Fibroblast of lung (primary cell): ENCODE data around the gene ASIC4. TPM values are rescaled to one million over a fixed set of nuclear protein-coding genes. Genes with fewer than 3 reads are reported as not detected.

Source experiments
- DNase-seq, 2 donors: peaks; one replicate each; pipeline versions ENCODE4 v3.0.0 to v3.0.0-alpha.2; 2010; ENCODE audit warnings: low read depth in 2 of 2
- H2AFZ ChIP-seq: 2 replicates; pipeline ENCODE4 v1.5.1; 2012; ENCODE audit warnings: low read length, control low read depth, inconsistent platforms
- H3K27ac ChIP-seq: 2 replicates; pipeline ENCODE4 v1.5.1; 2011; ENCODE audit warnings: low read length, control low read depth; ENCODE audit not compliant: insufficient read depth
- H3K27me3 ChIP-seq: 2 replicates; pipeline ENCODE4 v1.5.1; 2011; ENCODE audit warnings: mild to moderate bottlenecking, low read length; ENCODE audit not compliant: control insufficient read depth, insufficient read depth
- H3K36me3 ChIP-seq: 2 replicates; pipeline ENCODE4 v1.5.1; 2011; ENCODE audit warnings: low read length; ENCODE audit not compliant: control insufficient read depth, insufficient read depth
- H3K4me1 ChIP-seq: 2 replicates; pipeline ENCODE4 v1.5.1; 2011; ENCODE audit warnings: low read length; ENCODE audit not compliant: control insufficient read depth, insufficient read depth; ENCODE audit errors: extremely low read depth
- H3K4me2 ChIP-seq: 2 replicates; pipeline ENCODE4 v1.5.1; 2011; ENCODE audit warnings: low read length, control low read depth; ENCODE audit not compliant: insufficient read depth; ENCODE audit errors: extremely low read depth
- H3K4me3 ChIP-seq, 4 experiments: fragments of 200-600 bp in 1 of 4; sonication (generic) in 1 of 4; replicated peaks in 1 of 4; 2 replicates each; pipeline ENCODE4 v1.5.1; 2011 to 2016; ENCODE audit warnings: low read length in 4 of 4, low read depth in 3 of 4, mild to moderate bottlenecking in 3 of 4, control low read depth in 2 of 4, inconsistent platforms in 1 of 4, mixed read lengths in 1 of 4; ENCODE audit not compliant: insufficient read depth in 1 of 4; ENCODE audit errors: control extremely low read depth in 1 of 4
- H3K79me2 ChIP-seq: 2 replicates; pipeline ENCODE4 v1.5.1; 2012; ENCODE audit warnings: mild to moderate bottlenecking, low read length, inconsistent platforms; ENCODE audit not compliant: control insufficient read depth, insufficient read depth
- H3K9ac ChIP-seq: 2 replicates; pipeline ENCODE4 v1.5.1; 2011; ENCODE audit warnings: mild to moderate bottlenecking, low read length, control low read depth; ENCODE audit not compliant: insufficient read depth
- H3K9me3 ChIP-seq: 2 replicates; pipeline ENCODE4 v1.5.1; 2012; ENCODE audit warnings: low read depth, low read length; ENCODE audit not compliant: control insufficient read depth, insufficient read depth
- H4K20me1 ChIP-seq: 2 replicates; pipeline ENCODE4 v1.5.1; 2011; ENCODE audit warnings: low read length; ENCODE audit not compliant: control insufficient read depth, insufficient read depth; ENCODE audit errors: extremely low read depth
- CTCF ChIP-seq, 2 donors: IDR thresholded peaks in 1 of 2; conservative IDR thresholded peaks in 1 of 2; 1 replicate in 1 of 2; 2 replicates in 1 of 2; pipeline ENCODE4 v1.5.1; 2011 to 2012; ENCODE audit warnings: low read length in 2 of 2, control low read depth in 1 of 2, inconsistent platforms in 1 of 2, low read depth in 1 of 2, mild to moderate bottlenecking in 1 of 2
- EZH2 ChIP-seq: IDR thresholded peaks from 2 replicates; pipeline ENCODE4 v1.5.1; 2012; ENCODE audit warnings: low read length, control low read depth, mild to moderate bottlenecking; ENCODE audit errors: missing control alignments
- polyA plus RNA-seq, 2 donors: library from polyadenylated mRNA; depleted of rRNA in 1 of 2; stranded (reverse) in 1 of 2; unstranded in 1 of 2; fragments of >200 nt; gene quantifications; 2 replicates each; pipeline ENCODE4 v1.2.1, GENCODE V29; 2011 to 2012; ENCODE audit warnings: missing spikeins in 1 of 2
- total RNA-seq: library from RNA; depleted of rRNA; stranded (reverse); fragments of >200 nt; gene quantifications from 2 replicates; pipeline ENCODE4 v1.2.1, GENCODE V29; 2014

ASIC4 gene
- total and polyA plus RNA-seq, 2 donors (not counting 1 experiment from before 2014, with no cell fraction given) = 0.33 TPM; not detected in 1

- Histone ChIP-seq H3K4me1 (peaks cover 3% of the 10 kb centered on the region), H3K9me3 (no peaks in the 10 kb centered on the region), H3K9ac (no peak overlapping the region), H3K4me2 (no peak overlapping the region), H3K36me3 (no peaks in the 10 kb centered on the region), H3K27ac (no peak overlapping the region), H3K4me3 (peak overlapping the region in 1 of 4 experiments; percentile 62), H3K79me2 (no peaks in the 10 kb centered on the region), H3K27me3 (peaks cover 6% of the 10 kb centered on the region), H2AFZ (no peak overlapping the region), H4K20me1 (no peaks in the 10 kb centered on the region)
- no peak for DNase-seq
- TF ChIP-seq EZH2 = no peak
- no peak for TF ChIP-seq CTCF (conservative IDR thresholded peaks at IDR 0.05 in 1 of 2, IDR thresholded peaks at IDR 0.05 in 1 of 2; ENCODE audit: low read depth in 1 of 2, low read length in 2 of 2)
These were observed 38.8 kb downstream of the ASIC4 start for GRCh38 chr2:219553168-219553417.

GRCh38 chr2:219553463-219553963 is 39.2 kb downstream of the ASIC4 start:
- no peak for TF ChIP-seq CTCF (conservative IDR thresholded peaks at IDR 0.05 in 1 of 2, IDR thresholded peaks at IDR 0.05 in 1 of 2; ENCODE audit: low read depth in 1 of 2, low read length in 2 of 2)
- H3K9ac ChIP-seq = no peak overlapping the region
- no peak overlapping the region for H3K4me3 ChIP-seq
- no peaks in the 10 kb centered on the region for H3K9me3 ChIP-seq
- peaks cover 6% of the 10 kb centered on the region for H3K27me3 ChIP-seq
- H3K79me2 ChIP-seq = no peaks in the 10 kb centered on the region
- DNase-seq = no peak
- no peaks in the 10 kb centered on the region for H4K20me1 ChIP-seq
- H3K4me2 ChIP-seq = no peak overlapping the region
- H3K27ac ChIP-seq = no peak overlapping the region
- H3K4me1 ChIP-seq = peaks cover 3% of the 10 kb centered on the region
- H3K36me3 ChIP-seq = no peaks in the 10 kb centered on the region
- H2AFZ ChIP-seq = no peak overlapping the region

DNA sequence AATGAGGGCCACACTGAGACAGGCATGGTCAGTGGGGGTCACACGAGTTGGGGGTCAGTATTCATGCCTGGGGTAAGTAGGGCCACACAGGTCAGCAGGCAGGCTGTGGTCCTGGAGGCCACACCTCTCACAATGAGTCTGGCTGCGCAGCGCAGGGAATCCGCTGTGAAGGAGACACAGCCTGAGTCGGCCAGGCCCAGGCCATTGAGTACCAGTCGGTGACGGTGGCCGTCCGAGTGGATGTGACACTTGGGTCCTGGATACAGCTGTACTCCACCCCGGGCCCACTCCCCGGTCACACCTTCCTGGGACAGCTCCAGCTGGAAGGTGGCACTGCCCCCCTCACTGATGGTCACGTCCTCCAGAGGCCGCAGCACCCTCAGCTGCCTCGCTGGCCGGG is 40.1 kb downstream of the ASIC4 start:
- no peaks in the 10 kb centered on the region for H3K9me3 ChIP-seq
- no peak overlapping the region for H3K4me2 ChIP-seq
- no peak overlapping the region for H3K4me3 ChIP-seq
- no peaks in the 10 kb centered on the region for H3K36me3 ChIP-seq
- no peak overlapping the region for H3K27ac ChIP-seq
- H3K79me2 ChIP-seq = no peaks in the 10 kb centered on the region
- no peak for DNase-seq
- no peaks in the 10 kb centered on the region for H4K20me1 ChIP-seq
- no peak overlapping the region for H3K9ac ChIP-seq
- no peak overlapping the region for H2AFZ ChIP-seq
- no peak for TF ChIP-seq CTCF (conservative IDR thresholded peaks at IDR 0.05 in 1 of 2, IDR thresholded peaks at IDR 0.05 in 1 of 2; ENCODE audit: low read depth in 1 of 2, low read length in 2 of 2)
- no peak for TF ChIP-seq EZH2
- H3K27me3 ChIP-seq = peaks cover 6% of the 10 kb centered on the region
- peaks cover 3% of the 10 kb centered on the region for H3K4me1 ChIP-seq
